Measurements from ENCODE around the gene DPP9.
"Not testable (repeated sequence)": the region's sequence is repeated elsewhere in the genome, so short reads cannot be mapped to it uniquely, and the experiment has no call there.

DPP9 gene

GRCh38 chr19:4738734-4739133 lies 15.1 kb upstream of the DPP9 start:
- no peak for DNase-seq

GRCh38 chr19:4737955-4738600 lies 14.4 kb upstream of the DPP9 start:
- no peak for DNase-seq

GRCh38 chr19:4733755-4734345 lies 10.2 kb upstream of the DPP9 start:
- DNase-seq: no peak

- peak; percentile 19 for DNase-seq
Observed at GRCh38 chr19:4732680-4733114, 9.1 kb upstream of the DPP9 start.

GRCh38 chr19:4730740-4731171 lies 7.1 kb upstream of the DPP9 start:
- DNase-seq: peak; percentile 55

- no peak for DNase-seq
Observed at GRCh38 chr19:4728871-4729270, 5.2 kb upstream of the DPP9 start.

GRCh38 chr19:4722671-4723594 lies 709 bp downstream of the DPP9 start:
- no peak for DNase-seq

GRCh38 chr19:4721196-4721595 lies 2.4 kb downstream of the DPP9 start:
- DNase-seq: no peak

GRCh38 chr19:4720037-4720700 lies 3.5 kb downstream of the DPP9 start:
- no peak for DNase-seq

- no peak for DNase-seq
Observed at GRCh38 chr19:4719499-4719866, 4.2 kb downstream of the DPP9 start.

- no peak for DNase-seq
Observed at GRCh38 chr19:4717966-4718701, 5.5 kb downstream of the DPP9 start.

- DNase-seq: no peak
Observed at GRCh38 chr19:4717191-4717965, 6.3 kb downstream of the DPP9 start.

- no peak for DNase-seq
Observed at GRCh38 chr19:4715529-4716221, 8.0 kb downstream of the DPP9 start.

GRCh38 chr19:4715178-4715528 lies 8.5 kb downstream of the DPP9 start:
- not testable (repeated sequence) for DNase-seq

- no peak for DNase-seq
Observed at GRCh38 chr19:4714016-4714415, 9.6 kb downstream of the DPP9 start.

- no peak for DNase-seq
Observed at GRCh38 chr19:4713384-4713951, 10.2 kb downstream of the DPP9 start.

GRCh38 chr19:4712771-4713170 lies 10.9 kb downstream of the DPP9 start:
- DNase-seq: no peak

- DNase-seq: no peak
Observed at GRCh38 chr19:4711211-4711610, 12.4 kb downstream of the DPP9 start.

- DNase-seq: no peak
Observed at GRCh38 chr19:4710281-4710600, 13.4 kb downstream of the DPP9 start.

GRCh38 chr19:4709440-4710280 lies 14.0 kb downstream of the DPP9 start:
- no peak for DNase-seq
